ENCODE results near the gene SYNPO2L.
A peak's percentile ranks its signal among the peaks of the same experiment; 100 is the strongest.

Gene SYNPO2L

GRCh38 chr10:73648975-73649829, 6.6 kb downstream of the SYNPO2L start:
- DNase-seq (ENCODE audit: low read depth in 1 of 2, low spot score in 1 of 2) = no peak

- DNase-seq (ENCODE audit: low read depth in 1 of 2, low spot score in 1 of 2) = no peak
Measured at GRCh38 chr10:73647875-73648651, 7.8 kb downstream of the SYNPO2L start.

GRCh38 chr10:73647211-73647874, 8.5 kb downstream of the SYNPO2L start:
- no peak for DNase-seq (ENCODE audit: low read depth in 1 of 2, low spot score in 1 of 2)

- DNase-seq (ENCODE audit: low read depth in 1 of 2, low spot score in 1 of 2) = no peak
Measured at GRCh38 chr10:73646598-73647041, 9.2 kb downstream of the SYNPO2L start.

- no peak for DNase-seq (ENCODE audit: low read depth in 1 of 2, low spot score in 1 of 2)
Measured at GRCh38 chr10:73645251-73645650, 10.6 kb downstream of the SYNPO2L start.

GRCh38 chr10:73644767-73645166, 11.1 kb downstream of the SYNPO2L start:
- DNase-seq (ENCODE audit: low read depth in 1 of 2, low spot score in 1 of 2) = no peak

GRCh38 chr10:73644015-73644743, 11.7 kb downstream of the SYNPO2L start:
- peak in 1 of 2 donors; percentile 10 for DNase-seq (ENCODE audit: low read depth in 1 of 2, low spot score in 1 of 2)

- no peak for DNase-seq (ENCODE audit: low read depth in 1 of 2, low spot score in 1 of 2)
Measured at GRCh38 chr10:73643362-73643761, 12.5 kb downstream of the SYNPO2L start.

DNA sequence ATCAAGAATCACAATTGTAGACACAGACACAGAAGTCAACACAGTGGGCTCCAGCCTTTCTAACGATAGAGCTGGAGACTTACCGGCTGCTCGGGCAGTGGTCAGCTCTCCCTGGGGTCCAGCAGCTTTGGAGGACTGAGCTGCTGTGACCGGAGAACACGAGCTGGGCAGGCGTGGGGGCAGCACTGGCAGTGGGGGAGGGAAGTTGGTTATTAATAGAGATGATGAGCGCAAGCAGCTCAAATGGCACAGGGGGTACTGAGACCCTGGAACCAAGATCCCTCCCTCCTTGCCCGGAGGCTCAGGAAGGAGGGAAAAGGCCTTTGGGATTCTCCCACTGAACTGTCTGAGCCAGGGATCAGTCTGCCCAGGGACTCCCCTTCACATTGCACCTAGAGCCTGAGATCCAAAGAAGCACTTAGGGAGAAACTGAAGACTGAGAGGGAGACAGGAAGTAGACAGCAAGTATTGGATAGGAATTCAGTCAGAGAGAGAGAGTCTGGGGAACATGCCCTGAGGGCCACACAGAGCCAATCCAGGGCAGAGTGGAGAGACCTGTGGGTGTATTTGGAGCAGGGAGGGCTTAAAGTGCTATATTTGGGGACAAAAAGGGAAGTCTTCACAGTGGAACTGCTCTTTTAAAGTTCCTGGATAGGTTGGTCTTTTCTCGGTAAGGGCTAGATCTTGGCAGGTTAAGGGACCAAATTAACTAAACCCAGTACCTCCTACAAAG, 14.3 kb downstream of the SYNPO2L start, which contains the start of gene MYOZ1:
Gene MYOZ1 (minus strand): TSS at position 147 of the 733 bp plus-strand sequence. CDS start 1,457 bp downstream, outside the sequence.
- DNase-seq (ENCODE audit: low read depth in 1 of 2, low spot score in 1 of 2) = no peak

- DNase-seq (ENCODE audit: low read depth in 1 of 2, low spot score in 1 of 2) = no peak
Measured at GRCh38 chr10:73639286-73639685, 16.5 kb downstream of the SYNPO2L start.

- DNase-seq (ENCODE audit: low read depth in 1 of 2, low spot score in 1 of 2) = no peak
Measured at GRCh38 chr10:73635781-73636180, 20.0 kb downstream of the SYNPO2L start.

DNA sequence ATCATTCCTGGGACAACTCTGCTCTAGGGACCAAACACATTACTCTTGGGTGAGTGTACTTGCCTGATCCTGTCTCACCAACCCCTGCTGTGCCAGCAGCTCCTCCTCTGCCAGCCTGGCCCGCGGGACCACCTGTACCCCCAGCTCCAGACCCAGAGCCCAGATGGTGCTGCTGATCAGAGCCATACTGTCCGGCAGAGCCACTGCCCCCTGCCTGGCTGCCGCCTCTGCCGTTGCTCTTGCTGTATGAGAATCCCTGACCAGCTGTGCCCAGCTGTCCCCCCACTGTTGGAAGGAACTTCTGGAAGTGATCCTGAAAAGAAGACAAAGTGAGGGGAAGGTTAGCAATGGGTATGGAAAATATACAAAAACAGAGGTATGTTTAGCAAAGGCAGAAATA, 21.4 kb downstream of the SYNPO2L start:
- DNase-seq (ENCODE audit: low read depth in 1 of 2, low spot score in 1 of 2) = no peak

GRCh38 chr10:73629165-73629564, 26.7 kb downstream of the SYNPO2L start:
- DNase-seq (ENCODE audit: low read depth in 1 of 2, low spot score in 1 of 2) = no peak

DNA sequence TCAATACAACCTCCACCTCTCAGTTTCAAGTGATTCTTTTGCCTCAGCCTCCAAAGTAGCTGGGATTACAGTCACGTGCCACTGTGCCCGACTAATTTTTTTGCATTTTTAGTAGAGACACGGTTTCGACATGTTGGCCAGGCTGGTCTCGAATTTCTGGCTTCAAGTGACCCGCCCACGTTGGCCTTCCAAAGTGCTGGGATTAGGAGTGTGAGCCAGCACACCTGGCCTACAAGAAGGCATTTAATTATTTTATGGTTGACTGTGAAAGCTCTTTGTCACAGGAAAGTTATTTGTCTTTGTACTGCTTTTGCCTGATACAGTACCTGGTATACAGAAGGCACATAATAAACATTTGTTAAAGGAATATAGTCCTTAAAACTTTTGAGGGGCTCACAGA, 27.4 kb downstream of the SYNPO2L start:
- no peak for DNase-seq (ENCODE audit: low read depth in 1 of 2, low spot score in 1 of 2)

GRCh38 chr10:73627300-73627699, 28.5 kb downstream of the SYNPO2L start:
- DNase-seq (ENCODE audit: low read depth in 1 of 2, low spot score in 1 of 2) = no peak

GRCh38 chr10:73625884-73626752, 29.7 kb downstream of the SYNPO2L start:
- peak; percentile 79 for DNase-seq (ENCODE audit: low read depth in 1 of 2, low spot score in 1 of 2)

- DNase-seq (ENCODE audit: low read depth in 1 of 2, low spot score in 1 of 2) = no peak
Measured at GRCh38 chr10:73625004-73625883, 30.6 kb downstream of the SYNPO2L start.

GRCh38 chr10:73623056-73623455, 32.8 kb downstream of the SYNPO2L start:
- no peak for DNase-seq (ENCODE audit: low read depth in 1 of 2, low spot score in 1 of 2)

Data from stimulated activated CD4-positive, alpha-beta T cell treated with anti-CD3 and anti-CD28 coated beads, Interleukin-15, amount 100 ng/mL, for 1 hour (primary cell).